Measurements from ENCODE around the gene AHI1. TPM values are rescaled to one million over a fixed set of nuclear protein-coding genes. Genes with fewer than 3 reads are reported as not detected.

AHI1 gene
- total and polyA plus RNA-seq, 4 donors = 5.2 to 51.7 (median 23.8) TPM

DNA sequence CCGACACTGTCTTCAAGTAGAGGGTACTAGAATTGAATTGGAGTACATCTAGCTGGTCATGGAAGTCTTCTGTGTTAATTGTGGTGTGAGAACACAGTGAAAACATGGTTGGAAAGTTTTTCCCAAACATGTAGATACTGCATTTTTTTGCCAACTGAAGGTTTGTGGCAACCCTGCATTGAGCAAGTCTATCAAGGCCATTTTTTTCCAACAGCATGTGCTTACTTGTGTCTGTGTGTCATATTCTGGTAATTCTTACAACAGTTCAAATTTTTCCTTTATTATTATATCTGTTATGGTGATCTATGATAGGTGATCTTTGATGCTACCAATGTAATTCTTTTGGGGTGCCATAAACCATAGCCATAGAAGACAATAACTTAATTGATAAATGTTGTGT, 169.4 kb downstream of the AHI1 start:
- Histone ChIP-seq H3K9me3 (ENCODE audit: control insufficient read depth in 4 of 4, insufficient read depth in 3 of 4, low read length in 3 of 4) (no peaks in the 10 kb centered on the region), H3K27me3 (ENCODE audit: control insufficient read depth in 3 of 3, insufficient read depth in 3 of 3, low read length in 2 of 3) (no peaks in the 10 kb centered on the region), H3K4me1 (ENCODE audit: control insufficient read depth in 5 of 5, insufficient read depth in 5 of 5, low read length in 5 of 5) (no peaks in the 10 kb centered on the region), H3K4me3 (no peak overlapping the region), H3K27ac (ENCODE audit: low read depth in 1 of 2, low read length in 1 of 2) (no peak overlapping the region), H3K9ac (ENCODE audit: insufficient read depth in 1 of 2, low read length in 2 of 2) (no peak overlapping the region), H3K36me3 (ENCODE audit: control insufficient read depth in 4 of 4, insufficient read depth in 4 of 4, low read length in 4 of 4) (peaks cover 0 to 6% (median 1%) of the 10 kb centered on the region in 4 donors)
- ATAC-seq (ENCODE audit: insufficient read depth, low FRiP score) = no peak
- TF ChIP-seq, protein P1, sequence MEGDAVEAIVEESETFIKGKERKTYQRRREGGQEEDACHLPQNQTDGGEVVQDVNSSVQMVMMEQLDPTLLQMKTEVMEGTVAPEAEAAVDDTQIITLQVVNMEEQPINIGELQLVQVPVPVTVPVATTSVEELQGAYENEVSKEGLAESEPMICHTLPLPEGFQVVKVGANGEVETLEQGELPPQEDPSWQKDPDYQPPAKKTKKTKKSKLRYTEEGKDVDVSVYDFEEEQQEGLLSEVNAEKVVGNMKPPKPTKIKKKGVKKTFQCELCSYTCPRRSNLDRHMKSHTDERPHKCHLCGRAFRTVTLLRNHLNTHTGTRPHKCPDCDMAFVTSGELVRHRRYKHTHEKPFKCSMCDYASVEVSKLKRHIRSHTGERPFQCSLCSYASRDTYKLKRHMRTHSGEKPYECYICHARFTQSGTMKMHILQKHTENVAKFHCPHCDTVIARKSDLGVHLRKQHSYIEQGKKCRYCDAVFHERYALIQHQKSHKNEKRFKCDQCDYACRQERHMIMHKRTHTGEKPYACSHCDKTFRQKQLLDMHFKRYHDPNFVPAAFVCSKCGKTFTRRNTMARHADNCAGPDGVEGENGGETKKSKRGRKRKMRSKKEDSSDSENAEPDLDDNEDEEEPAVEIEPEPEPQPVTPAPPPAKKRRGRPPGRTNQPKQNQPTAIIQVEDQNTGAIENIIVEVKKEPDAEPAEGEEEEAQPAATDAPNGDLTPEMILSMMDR (IDR thresholded peaks at IDR 0.05; ENCODE audit: control extremely low read depth, extremely low read depth) = no peak
- DNase-seq = no peak
- 88 to 94% methylated on average over 1 of the region's 1 CpG for WGBS, 2 donors

DNA sequence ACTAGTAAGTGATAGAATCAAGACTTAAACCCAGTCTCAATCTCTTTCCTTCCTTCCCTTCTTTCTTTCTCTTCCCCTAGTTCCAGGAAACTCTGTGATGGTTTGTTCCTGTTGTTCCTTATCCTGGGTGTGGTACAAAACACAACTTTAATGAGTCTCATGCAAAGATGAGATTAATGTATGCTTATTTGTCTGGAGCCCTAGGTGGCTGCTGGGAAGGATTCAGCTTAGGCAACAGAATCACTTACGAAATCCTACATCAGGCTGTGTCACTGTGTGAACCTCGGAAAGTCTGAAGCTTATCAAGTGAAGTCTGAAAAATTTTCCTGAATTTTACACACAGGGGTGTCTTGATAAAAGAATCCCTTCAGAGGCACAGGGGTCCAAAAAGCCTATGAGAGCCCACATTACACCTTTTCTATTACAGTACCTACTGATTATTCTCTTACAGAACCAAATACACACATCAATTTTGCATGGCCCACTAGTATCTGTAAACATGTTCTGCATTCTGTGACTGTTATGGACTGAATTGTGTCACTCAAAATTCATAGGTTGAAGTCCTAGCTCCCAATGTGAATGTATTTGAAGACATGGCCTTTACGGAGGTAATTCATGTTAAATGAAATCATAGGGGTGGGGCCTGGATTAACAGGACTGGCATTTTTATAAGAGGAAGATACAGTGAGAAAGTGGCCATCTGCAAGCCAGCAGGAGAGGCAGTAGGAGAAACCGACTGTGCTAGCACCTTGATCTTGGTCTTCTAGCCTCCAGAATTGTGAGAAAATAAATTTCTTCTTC, 171.7 kb downstream of the AHI1 start:
- H3K4me3 ChIP-seq = no peak overlapping the region
- peaks cover 0 to 6% (median 0%) of the 10 kb centered on the region in 4 donors for H3K36me3 ChIP-seq (ENCODE audit: control insufficient read depth in 4 of 4, insufficient read depth in 4 of 4, low read length in 4 of 4)
- H3K9ac ChIP-seq (ENCODE audit: insufficient read depth in 1 of 2, low read length in 2 of 2) = no peak overlapping the region
- DNase-seq = no peak
- H3K4me1 ChIP-seq (ENCODE audit: control insufficient read depth in 5 of 5, insufficient read depth in 5 of 5, low read length in 5 of 5) = no peaks in the 10 kb centered on the region
- 46 to 76% methylated on average over 4 of the region's 4 CpGs for WGBS, 2 donors
- no peak for ATAC-seq (ENCODE audit: insufficient read depth, low FRiP score)
- H3K27me3 ChIP-seq (ENCODE audit: control insufficient read depth in 3 of 3, insufficient read depth in 3 of 3, low read length in 2 of 3) = no peaks in the 10 kb centered on the region
- H3K9me3 ChIP-seq (ENCODE audit: control insufficient read depth in 4 of 4, insufficient read depth in 3 of 4, low read length in 3 of 4) = no peaks in the 10 kb centered on the region
- no peak overlapping the region for H3K27ac ChIP-seq (ENCODE audit: low read depth in 1 of 2, low read length in 1 of 2)
- TF ChIP-seq, protein P1 (IDR thresholded peaks at IDR 0.05; ENCODE audit: control extremely low read depth, extremely low read depth) = no peak

DNA sequence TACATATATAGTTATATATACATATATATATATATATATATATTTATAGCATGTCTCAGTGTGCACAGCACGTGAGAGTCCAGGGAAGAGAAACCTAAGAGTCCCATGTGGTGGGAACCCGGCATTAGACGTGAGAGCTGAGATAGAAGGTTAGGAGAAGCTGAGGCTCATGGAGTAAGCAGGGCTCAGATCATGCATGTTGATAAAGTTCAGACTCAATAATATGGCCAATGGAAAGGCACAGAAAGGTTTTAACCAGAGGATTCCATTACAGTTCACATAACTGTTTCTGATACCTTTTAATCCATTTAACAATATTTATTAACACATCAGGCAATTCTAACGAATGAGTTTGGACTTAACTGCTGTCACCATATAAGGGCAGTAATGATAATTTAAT, 173.0 kb downstream of the AHI1 start:
- Histone ChIP-seq H3K36me3 (ENCODE audit: control insufficient read depth in 4 of 4, insufficient read depth in 4 of 4, low read length in 4 of 4) (peaks cover 0 to 6% (median 0%) of the 10 kb centered on the region in 4 donors), H3K27me3 (ENCODE audit: control insufficient read depth in 3 of 3, insufficient read depth in 3 of 3, low read length in 2 of 3) (no peaks in the 10 kb centered on the region), H3K4me3 (no peak overlapping the region), H3K9me3 (ENCODE audit: control insufficient read depth in 4 of 4, insufficient read depth in 3 of 4, low read length in 3 of 4) (no peaks in the 10 kb centered on the region), H3K4me1 (ENCODE audit: control insufficient read depth in 5 of 5, insufficient read depth in 5 of 5, low read length in 5 of 5) (no peaks in the 10 kb centered on the region), H3K27ac (ENCODE audit: low read depth in 1 of 2, low read length in 1 of 2) (no peak overlapping the region), H3K9ac (ENCODE audit: insufficient read depth in 1 of 2, low read length in 2 of 2) (no peak overlapping the region)
- DNase-seq (no peak), ATAC-seq (ENCODE audit: insufficient read depth, low FRiP score) (no peak)
- TF ChIP-seq, protein P1 (IDR thresholded peaks at IDR 0.05; ENCODE audit: control extremely low read depth, extremely low read depth) = no peak
- 90 to 92% methylated on average over 4 of the region's 4 CpGs for WGBS, 2 donors
